NB4 (cell line): ENCODE data around the gene GSTO2.

Source experiments
- DNase-seq: peaks from one replicate; pipeline ENCODE4 v3.0.0; 2010; ENCODE audit warnings: low read depth
- H3K4me3 ChIP-seq: one replicate; pipeline ENCODE4 v1.5.1; 2011; ENCODE audit warnings: mild to moderate bottlenecking, low read depth, low read length, moderate library complexity
- CTCF ChIP-seq: IDR thresholded peaks from one replicate; pipeline ENCODE4 v1.5.1; 2012; ENCODE audit warnings: low read depth, low read length
- MAX ChIP-seq: IDR thresholded peaks from 2 replicates; pipeline ENCODE4 v1.6.1; 2011; ENCODE audit warnings: low read depth, low read length
- MYC ChIP-seq: IDR thresholded peaks from 2 replicates; pipeline ENCODE4 v1.6.1; 2011; ENCODE audit warnings: low read depth, low read length
- POLR2A ChIP-seq: IDR thresholded peaks from 2 replicates; pipeline ENCODE4 v1.6.1; 2011; ENCODE audit warnings: mild to moderate bottlenecking; ENCODE audit not compliant: insufficient read length; ENCODE audit errors: extremely low read depth

The GSTO2 gene

GRCh38 chr10:104279550-104280259 is 10.7 kb downstream of the GSTO2 start:
- TF ChIP-seq POLR2A, result no peak
- no peak overlapping the region for H3K4me3 ChIP-seq
- DNase-seq, result no peak

GRCh38 chr10:104281694-104282093 is 12.7 kb downstream of the GSTO2 start:
- TF ChIP-seq POLR2A (no peak), MAX (no peak)
- no peak overlapping the region for H3K4me3 ChIP-seq
- no peak for DNase-seq

- no peak for DNase-seq
- H3K4me3 ChIP-seq, result no peak overlapping the region
- TF ChIP-seq MYC (no peak), CTCF (no peak), MAX (no peak), POLR2A (no peak)
Measured at GRCh38 chr10:104284846-104285245, 15.9 kb downstream of the GSTO2 start.

GRCh38 chr10:104286939-104287338 is 18.0 kb downstream of the GSTO2 start:
- no peak for DNase-seq
- TF ChIP-seq CTCF (no peak), POLR2A (no peak), MYC (no peak), MAX (no peak)
- H3K4me3 ChIP-seq, result no peak overlapping the region

- DNase-seq, result no peak
- no peak for TF ChIP-seq MAX
- TF ChIP-seq MYC, result no peak
- no peak for TF ChIP-seq CTCF
- TF ChIP-seq POLR2A, result no peak
- H3K4me3 ChIP-seq, result no peak overlapping the region
Measured at GRCh38 chr10:104288355-104288754, 19.4 kb downstream of the GSTO2 start.

- TF ChIP-seq CTCF (peak; percentile 100), MAX (no peak)
- peak; percentile 89 for DNase-seq
- no peak overlapping the region for H3K4me3 ChIP-seq
Measured at GRCh38 chr10:104291439-104291951, 22.5 kb downstream of the GSTO2 start.

GRCh38 chr10:104293011-104293410 is 24.0 kb downstream of the GSTO2 start:
- no peak for DNase-seq
- no peak for TF ChIP-seq MAX
- no peak for TF ChIP-seq CTCF
- no peak for TF ChIP-seq POLR2A
- TF ChIP-seq MYC, result no peak
- no peak overlapping the region for H3K4me3 ChIP-seq
